GM12878 (cell line): ENCODE measurements around the gene POT1. TPM values are rescaled to one million over a fixed set of nuclear protein-coding genes. Genes with fewer than 3 reads are reported as not detected.

Experiments used
- ATAC-seq: fragments of 200-7000 bp; cut with Tn5 transposase; 3 replicates; pipeline ENCODE4 v1.9.1; 2020; ENCODE audit warnings: mild to moderate bottlenecking, moderate library complexity
- BruUV-seq: library from RNA; stranded (reverse); fragments of 400-500 nt; replicated peaks from 2 replicates; lab custom pipeline; 2021; lab: Mats Ljungman, UMichigan
- CTCF ChIA-PET: fragments of 300-600 bp; sonication (Branson Sonifier 250); formaldehyde crosslinking; extraction: SDS; loops from one replicate; lab custom pipeline; 2021; ENCODE audit warnings: inconsistent platforms; lab: Yijun Ruan, JAX
- POLR2A ChIA-PET: fragments of 350-600 bp; formaldehyde crosslinking; extraction: SDS; loops from one replicate; lab custom pipeline; 2021; ENCODE audit warnings: inconsistent platforms; lab: Charles Lee
- RAD21 ChIA-PET: fragments of 300-600 bp; sonication (Branson Sonifier 250); formaldehyde crosslinking; loops from one replicate; lab custom pipeline; 2023; ENCODE audit warnings: antibody characterized with exemption; ENCODE audit not compliant: unreplicated experiment; lab: Charles Lee
- SMC1A ChIA-PET: fragments of 300-600 bp; sonication (Branson Sonifier 250); formaldehyde crosslinking; loops from one replicate; lab custom pipeline; 2023; ENCODE audit not compliant: unreplicated experiment, uncharacterized antibody; lab: Charles Lee
- DNase-seq: peaks from one replicate; pipeline ENCODE4 v3.0.0-alpha.2; 2011; ENCODE audit warnings: low read depth, low spot score
- FAIRE-seq: peaks from 3 replicates; lab custom pipeline; 2011; peaks lifted over from hg19 to GRCh38; lab: Jason Lieb, UNC
- H2AFZ ChIP-seq: 2 replicates; pipeline ENCODE4 v1.6.0; 2011; ENCODE audit warnings: low read depth, low read length, control low read depth; ENCODE audit not compliant: control insufficient read depth
- H3K27ac ChIP-seq: 2 replicates; pipeline ENCODE4 v1.5.1; 2011; ENCODE audit warnings: control low read depth; ENCODE audit not compliant: control insufficient read depth, insufficient read depth
- H3K27me3 ChIP-seq, 2 experiments: replicated peaks in 1 of 2; 2 replicates each; pipeline versions ENCODE4 v1.6.0 to v1.6.1; 2011; ENCODE audit warnings: low read length in 1 of 2; ENCODE audit not compliant: control insufficient read depth in 2 of 2, insufficient read depth in 2 of 2
- H3K36me3 ChIP-seq, 2 experiments: 2 replicates each; pipeline ENCODE4 v1.5.1; 2011; ENCODE audit warnings: low read length in 1 of 2; ENCODE audit not compliant: control insufficient read depth in 2 of 2, insufficient read depth in 2 of 2
- H3K4me1 ChIP-seq: 2 replicates; pipeline ENCODE4 v1.6.1; 2011; ENCODE audit warnings: mild to moderate bottlenecking, low read length, moderate library complexity, mixed read lengths; ENCODE audit not compliant: control insufficient read depth, insufficient read depth
- H3K4me2 ChIP-seq: 2 replicates; pipeline ENCODE4 v1.6.0; 2011; ENCODE audit warnings: control low read depth; ENCODE audit not compliant: control insufficient read depth, insufficient read depth
- H3K4me3 ChIP-seq: fragments of 200-600 bp; sonication (generic); 2 replicates; pipeline ENCODE4 v1.5.1; 2016
- H3K79me2 ChIP-seq: 2 replicates; pipeline ENCODE4 v1.6.0; 2011; ENCODE audit warnings: low read length; ENCODE audit not compliant: control insufficient read depth, insufficient read depth
- H3K9ac ChIP-seq: 2 replicates; pipeline ENCODE4 v1.8.0; 2011; ENCODE audit warnings: low read length, control low read depth, mixed read lengths; ENCODE audit not compliant: control insufficient read depth, insufficient read depth
- H3K9me3 ChIP-seq: replicated peaks from 3 replicates; pipeline ENCODE4 v1.5.1; 2011; ENCODE audit warnings: mild to moderate bottlenecking, low read length; ENCODE audit not compliant: control insufficient read depth, insufficient read depth
- H4K20me1 ChIP-seq: 2 replicates; pipeline ENCODE4 v1.6.0; 2011; ENCODE audit not compliant: control insufficient read depth, insufficient read depth
- ATF7 ChIP-seq: fragments of 450-650 bp; IDR thresholded peaks from 2 replicates; pipeline ENCODE4 v1.6.1; 2016; ENCODE audit warnings: low read depth, mild to moderate bottlenecking
- SMC3 ChIP-seq: IDR thresholded peaks from 2 replicates; pipeline ENCODE4 v1.6.1; 2011; ENCODE audit warnings: low read length, improper control_type of control experiment, borderline replicate concordance
- ZBED1 ChIP-seq: IDR thresholded peaks from 2 replicates; pipeline ENCODE4 v1.6.1; 2016; ENCODE audit warnings: borderline replicate concordance
- ZZZ3 ChIP-seq: IDR thresholded peaks from 2 replicates; pipeline ENCODE4 v1.6.1; 2011; ENCODE audit warnings: low read depth; ENCODE audit not compliant: control insufficient read depth, insufficient read length
- WGBS: methylation state at CpG from one replicate; pipeline ENCODE4 v1.1.6; 2016; ENCODE audit warnings: low lambda C conversion rate; ENCODE audit not compliant: insufficient replicate concordance, insufficient coverage; ENCODE audit errors: missing lambda C conversion rate; 5-methylcytosine and 5-hydroxymethylcytosine counted together
- in situ Hi-C: fragments of 300-500 bp; cut with MboI; formaldehyde crosslinking; loops from 9 replicates; pipeline ENCODE4 v1.14.3; 2018; ENCODE audit warnings: mixed read lengths
- intact Hi-C: fragments of 100-400 bp; cut with micrococcal nuclease; formaldehyde crosslinking; loops from one replicate; pipeline ENCODE4 v1.14.2; 2022; ENCODE audit not compliant: unreplicated experiment
- polyA plus RNA-seq, 11 experiments: library from polyadenylated mRNA; depleted of rRNA in 4 of 11; unstranded in 6 of 11; stranded (reverse) in 5 of 11; fragments of >200 nt; fragmentation: Nextera tagmentation in 4 of 11; fragmentation: Illumina TruSeq in 1 of 11; extraction: Ambion mirVana in 4 of 11; extraction: Trizol in 1 of 11; gene quantifications; 1 replicate in 1 of 11; 2 replicates in 10 of 11; pipeline versions ENCODE4 v1.2.1 to v1.2.3, GENCODE V29; 2011 to 2016; ENCODE audit warnings: inconsistent platforms in 2 of 11, missing spikeins in 2 of 11, low read depth in 1 of 11
- total RNA-seq, 4 experiments: library from RNA; depleted of rRNA in 3 of 4; stranded (reverse); fragments of >200 nt in 3 of 4; fragmentation: Illumina TruSeq in 1 of 4; extraction: Trizol in 1 of 4; gene quantifications; 2 replicates each; pipeline versions ENCODE4 v1.2.1 to v1.2.3, GENCODE V29; 2013 to 2021
- TF ChIP-seq, protein P1 (sequence below): fragments of 450-650 bp; IDR thresholded peaks from 2 replicates; pipeline ENCODE4 v1.6.1; 2018; ENCODE audit warnings: borderline replicate concordance, mild to moderate bottlenecking; ENCODE audit not compliant: partially characterized antibody
- TF ChIP-seq, protein P2 (sequence below): fragments of 450-650 bp; formaldehyde crosslinking; IDR thresholded peaks from 2 replicates; pipeline ENCODE4 v1.4.0; 2020; ENCODE audit warnings: mild to moderate bottlenecking, moderate library complexity
- TF ChIP-seq, protein P3 (sequence below): IDR thresholded peaks from 2 replicates; pipeline ENCODE4 v1.6.1; 2012; ENCODE audit warnings: low read length, inconsistent platforms
- TF ChIP-seq, protein P4 (sequence below): fragments of 150-350 bp; IDR thresholded peaks from 2 replicates; pipeline ENCODE4 v1.6.1; 2014; ENCODE audit warnings: mild to moderate bottlenecking, low read depth, low read length
- TF ChIP-seq, protein P5 (sequence below): IDR thresholded peaks from 2 replicates; pipeline ENCODE4 v1.6.1; 2012; ENCODE audit warnings: mild to moderate bottlenecking, low read depth, low read length
- TF ChIP-seq, protein P6 (sequence below): IDR thresholded peaks from 2 replicates; pipeline ENCODE4 v1.6.1; 2012; ENCODE audit warnings: low read depth, low read length, improper control_type of control experiment

Gene POT1
- total and polyA plus RNA-seq, 10 of the 15 experiments (the other 5 are each of a cell fraction or from before 2014, with no cell fraction given) = 16.3 to 87.0 (median 33.9) TPM

DNA sequence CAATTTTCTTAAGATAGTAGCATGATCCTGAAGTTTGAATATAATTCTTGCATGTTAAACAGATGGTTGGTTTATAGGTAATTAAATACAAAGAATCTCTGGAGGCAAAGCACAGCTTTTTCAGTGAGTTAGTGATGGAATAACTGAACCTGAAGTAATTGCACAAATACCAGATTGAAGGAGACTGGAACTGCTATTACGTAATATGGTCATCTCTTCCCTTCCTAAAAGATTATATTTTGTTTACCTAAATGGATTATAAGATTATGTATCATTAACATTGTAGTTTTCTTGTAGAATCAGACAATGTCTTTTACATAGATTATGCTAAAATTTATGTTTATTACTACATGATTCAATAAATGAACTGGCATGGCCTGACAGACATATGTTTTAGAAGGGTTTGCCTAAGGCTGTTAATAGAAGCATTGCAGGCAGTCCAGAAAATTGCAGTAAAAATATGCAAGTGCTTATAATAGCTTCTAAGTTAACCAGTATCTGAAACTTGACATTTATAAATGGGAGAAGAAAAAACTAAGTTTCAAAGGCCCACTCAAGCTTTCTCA, 128.2 kb downstream of the POT1 start:
- no peak overlapping the region for H3K9ac ChIP-seq
- no peak overlapping the region for H3K4me3 ChIP-seq
- ChIA-PET SMC1A (no interaction called here), POLR2A (no interaction called here), CTCF (interaction anchor here (0.6 kb wide), 1 partner anchor 512 kb away, joined by 3 read pairs; no protein-coding TSS in a partner anchor), RAD21 (no interaction called here)
- H3K9me3 ChIP-seq = no peaks in the 10 kb centered on the region
- no peak overlapping the region for H3K27ac ChIP-seq
- intact Hi-C loops (no loop called here), in situ Hi-C loops (no loop called here)
- H2AFZ ChIP-seq = no peak overlapping the region
- ATAC-seq (no peak), DNase-seq (no peak), FAIRE-seq (no peak)
- H3K36me3 ChIP-seq = no peaks in the 10 kb centered on the region
- H4K20me1 ChIP-seq = no peaks in the 10 kb centered on the region
- H3K4me2 ChIP-seq = no peak overlapping the region
- no peaks in the 10 kb centered on the region for H3K79me2 ChIP-seq
- WGBS = 79% methylated on average over 1 of the region's 1 CpG
- no peaks in the 10 kb centered on the region for H3K27me3 ChIP-seq
- no peaks in the 10 kb centered on the region for H3K4me1 ChIP-seq
- BruUV-seq = no TSS peak
- TF ChIP-seq SMC3 (no peak), ZZZ3 (no peak), ATF7 (no peak), ZBED1 (no peak)
- TF ChIP-seq, protein P1, sequence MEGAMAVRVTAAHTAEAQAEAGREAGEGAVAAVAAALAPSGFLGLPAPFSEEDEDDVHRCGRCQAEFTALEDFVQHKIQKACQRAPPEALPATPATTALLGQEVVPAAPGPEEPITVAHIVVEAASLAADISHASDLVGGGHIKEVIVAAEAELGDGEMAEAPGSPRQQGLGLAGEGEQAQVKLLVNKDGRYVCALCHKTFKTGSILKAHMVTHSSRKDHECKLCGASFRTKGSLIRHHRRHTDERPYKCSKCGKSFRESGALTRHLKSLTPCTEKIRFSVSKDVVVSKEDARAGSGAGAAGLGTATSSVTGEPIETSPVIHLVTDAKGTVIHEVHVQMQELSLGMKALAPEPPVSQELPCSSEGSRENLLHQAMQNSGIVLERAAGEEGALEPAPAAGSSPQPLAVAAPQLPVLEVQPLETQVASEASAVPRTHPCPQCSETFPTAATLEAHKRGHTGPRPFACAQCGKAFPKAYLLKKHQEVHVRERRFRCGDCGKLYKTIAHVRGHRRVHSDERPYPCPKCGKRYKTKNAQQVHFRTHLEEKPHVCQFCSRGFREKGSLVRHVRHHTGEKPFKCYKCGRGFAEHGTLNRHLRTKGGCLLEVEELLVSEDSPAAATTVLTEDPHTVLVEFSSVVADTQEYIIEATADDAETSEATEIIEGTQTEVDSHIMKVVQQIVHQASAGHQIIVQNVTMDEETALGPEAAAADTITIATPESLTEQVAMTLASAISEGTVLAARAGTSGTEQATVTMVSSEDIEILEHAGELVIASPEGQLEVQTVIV = no peak
- TF ChIP-seq, protein P2, sequence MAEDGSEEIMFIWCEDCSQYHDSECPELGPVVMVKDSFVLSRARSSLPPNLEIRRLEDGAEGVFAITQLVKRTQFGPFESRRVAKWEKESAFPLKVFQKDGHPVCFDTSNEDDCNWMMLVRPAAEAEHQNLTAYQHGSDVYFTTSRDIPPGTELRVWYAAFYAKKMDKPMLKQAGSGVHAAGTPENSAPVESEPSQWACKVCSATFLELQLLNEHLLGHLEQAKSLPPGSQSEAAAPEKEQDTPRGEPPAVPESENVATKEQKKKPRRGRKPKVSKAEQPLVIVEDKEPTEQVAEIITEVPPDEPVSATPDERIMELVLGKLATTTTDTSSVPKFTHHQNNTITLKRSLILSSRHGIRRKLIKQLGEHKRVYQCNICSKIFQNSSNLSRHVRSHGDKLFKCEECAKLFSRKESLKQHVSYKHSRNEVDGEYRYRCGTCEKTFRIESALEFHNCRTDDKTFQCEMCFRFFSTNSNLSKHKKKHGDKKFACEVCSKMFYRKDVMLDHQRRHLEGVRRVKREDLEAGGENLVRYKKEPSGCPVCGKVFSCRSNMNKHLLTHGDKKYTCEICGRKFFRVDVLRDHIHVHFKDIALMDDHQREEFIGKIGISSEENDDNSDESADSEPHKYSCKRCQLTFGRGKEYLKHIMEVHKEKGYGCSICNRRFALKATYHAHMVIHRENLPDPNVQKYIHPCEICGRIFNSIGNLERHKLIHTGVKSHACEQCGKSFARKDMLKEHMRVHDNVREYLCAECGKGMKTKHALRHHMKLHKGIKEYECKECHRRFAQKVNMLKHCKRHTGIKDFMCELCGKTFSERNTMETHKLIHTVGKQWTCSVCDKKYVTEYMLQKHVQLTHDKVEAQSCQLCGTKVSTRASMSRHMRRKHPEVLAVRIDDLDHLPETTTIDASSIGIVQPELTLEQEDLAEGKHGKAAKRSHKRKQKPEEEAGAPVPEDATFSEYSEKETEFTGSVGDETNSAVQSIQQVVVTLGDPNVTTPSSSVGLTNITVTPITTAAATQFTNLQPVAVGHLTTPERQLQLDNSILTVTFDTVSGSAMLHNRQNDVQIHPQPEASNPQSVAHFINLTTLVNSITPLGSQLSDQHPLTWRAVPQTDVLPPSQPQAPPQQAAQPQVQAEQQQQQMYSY (CRISPR knock-in tag) = no peak
- TF ChIP-seq, protein P3, sequence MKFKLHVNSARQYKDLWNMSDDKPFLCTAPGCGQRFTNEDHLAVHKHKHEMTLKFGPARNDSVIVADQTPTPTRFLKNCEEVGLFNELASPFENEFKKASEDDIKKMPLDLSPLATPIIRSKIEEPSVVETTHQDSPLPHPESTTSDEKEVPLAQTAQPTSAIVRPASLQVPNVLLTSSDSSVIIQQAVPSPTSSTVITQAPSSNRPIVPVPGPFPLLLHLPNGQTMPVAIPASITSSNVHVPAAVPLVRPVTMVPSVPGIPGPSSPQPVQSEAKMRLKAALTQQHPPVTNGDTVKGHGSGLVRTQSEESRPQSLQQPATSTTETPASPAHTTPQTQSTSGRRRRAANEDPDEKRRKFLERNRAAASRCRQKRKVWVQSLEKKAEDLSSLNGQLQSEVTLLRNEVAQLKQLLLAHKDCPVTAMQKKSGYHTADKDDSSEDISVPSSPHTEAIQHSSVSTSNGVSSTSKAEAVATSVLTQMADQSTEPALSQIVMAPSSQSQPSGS = no peak
- TF ChIP-seq, protein P4, sequence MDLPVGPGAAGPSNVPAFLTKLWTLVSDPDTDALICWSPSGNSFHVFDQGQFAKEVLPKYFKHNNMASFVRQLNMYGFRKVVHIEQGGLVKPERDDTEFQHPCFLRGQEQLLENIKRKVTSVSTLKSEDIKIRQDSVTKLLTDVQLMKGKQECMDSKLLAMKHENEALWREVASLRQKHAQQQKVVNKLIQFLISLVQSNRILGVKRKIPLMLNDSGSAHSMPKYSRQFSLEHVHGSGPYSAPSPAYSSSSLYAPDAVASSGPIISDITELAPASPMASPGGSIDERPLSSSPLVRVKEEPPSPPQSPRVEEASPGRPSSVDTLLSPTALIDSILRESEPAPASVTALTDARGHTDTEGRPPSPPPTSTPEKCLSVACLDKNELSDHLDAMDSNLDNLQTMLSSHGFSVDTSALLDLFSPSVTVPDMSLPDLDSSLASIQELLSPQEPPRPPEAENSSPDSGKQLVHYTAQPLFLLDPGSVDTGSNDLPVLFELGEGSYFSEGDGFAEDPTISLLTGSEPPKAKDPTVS = no peak
- TF ChIP-seq, protein P5, sequence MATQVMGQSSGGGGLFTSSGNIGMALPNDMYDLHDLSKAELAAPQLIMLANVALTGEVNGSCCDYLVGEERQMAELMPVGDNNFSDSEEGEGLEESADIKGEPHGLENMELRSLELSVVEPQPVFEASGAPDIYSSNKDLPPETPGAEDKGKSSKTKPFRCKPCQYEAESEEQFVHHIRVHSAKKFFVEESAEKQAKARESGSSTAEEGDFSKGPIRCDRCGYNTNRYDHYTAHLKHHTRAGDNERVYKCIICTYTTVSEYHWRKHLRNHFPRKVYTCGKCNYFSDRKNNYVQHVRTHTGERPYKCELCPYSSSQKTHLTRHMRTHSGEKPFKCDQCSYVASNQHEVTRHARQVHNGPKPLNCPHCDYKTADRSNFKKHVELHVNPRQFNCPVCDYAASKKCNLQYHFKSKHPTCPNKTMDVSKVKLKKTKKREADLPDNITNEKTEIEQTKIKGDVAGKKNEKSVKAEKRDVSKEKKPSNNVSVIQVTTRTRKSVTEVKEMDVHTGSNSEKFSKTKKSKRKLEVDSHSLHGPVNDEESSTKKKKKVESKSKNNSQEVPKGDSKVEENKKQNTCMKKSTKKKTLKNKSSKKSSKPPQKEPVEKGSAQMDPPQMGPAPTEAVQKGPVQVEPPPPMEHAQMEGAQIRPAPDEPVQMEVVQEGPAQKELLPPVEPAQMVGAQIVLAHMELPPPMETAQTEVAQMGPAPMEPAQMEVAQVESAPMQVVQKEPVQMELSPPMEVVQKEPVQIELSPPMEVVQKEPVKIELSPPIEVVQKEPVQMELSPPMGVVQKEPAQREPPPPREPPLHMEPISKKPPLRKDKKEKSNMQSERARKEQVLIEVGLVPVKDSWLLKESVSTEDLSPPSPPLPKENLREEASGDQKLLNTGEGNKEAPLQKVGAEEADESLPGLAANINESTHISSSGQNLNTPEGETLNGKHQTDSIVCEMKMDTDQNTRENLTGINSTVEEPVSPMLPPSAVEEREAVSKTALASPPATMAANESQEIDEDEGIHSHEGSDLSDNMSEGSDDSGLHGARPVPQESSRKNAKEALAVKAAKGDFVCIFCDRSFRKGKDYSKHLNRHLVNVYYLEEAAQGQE = no peak
- TF ChIP-seq, protein P6, sequence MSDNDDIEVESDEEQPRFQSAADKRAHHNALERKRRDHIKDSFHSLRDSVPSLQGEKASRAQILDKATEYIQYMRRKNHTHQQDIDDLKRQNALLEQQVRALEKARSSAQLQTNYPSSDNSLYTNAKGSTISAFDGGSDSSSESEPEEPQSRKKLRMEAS = no peak
